HepG2 (cell line): ENCODE results near the gene WDR5B. TPM values are rescaled to one million over a fixed set of nuclear protein-coding genes. Genes with fewer than 3 reads are reported as not detected.

Source experiments
- ATAD3A ChIP-seq: sonication (generic); formaldehyde crosslinking; IDR thresholded peaks from 2 replicates; pipeline ENCODE4 v1.4.0; 2020; ENCODE audit warnings: missing genetic modification reagents
- CSRNP2 ChIP-seq: sonication (generic); formaldehyde crosslinking; conservative IDR thresholded peaks from 2 replicates; pipeline ENCODE4 v1.8.0; 2022; ENCODE audit warnings: low read depth, missing genetic modification reagents
- HDAC6 ChIP-seq: fragments of 200-600 bp; sonication (generic); IDR thresholded peaks from 2 replicates; pipeline ENCODE4 v1.7.0; 2017; ENCODE audit warnings: mild to moderate bottlenecking, antibody characterized with exemption, low read length, low read depth
- MED1 ChIP-seq: sonication (generic); formaldehyde crosslinking; IDR thresholded peaks from 2 replicates; pipeline ENCODE4 v1.4.0; 2020; ENCODE audit warnings: missing genetic modification reagents
- MEIS1 ChIP-seq: sonication (generic); formaldehyde crosslinking; IDR thresholded peaks from 2 replicates; pipeline ENCODE4 v1.9.0; 2021; ENCODE audit warnings: mild to moderate bottlenecking, missing genetic modification reagents, moderate library complexity, borderline replicate concordance
- MIXL1 ChIP-seq: IDR thresholded peaks from 2 replicates; pipeline ENCODE4 v1.6.1; 2016
- SNAI1 ChIP-seq: sonication (generic); formaldehyde crosslinking; IDR thresholded peaks from 2 replicates; pipeline ENCODE4 v1.5.0; 2020; ENCODE audit warnings: mild to moderate bottlenecking, missing genetic modification reagents, borderline replicate concordance
- TBX2 ChIP-seq: sonication (generic); formaldehyde crosslinking; IDR thresholded peaks from 2 replicates; pipeline ENCODE4 v1.5.0; 2020; ENCODE audit warnings: missing genetic modification reagents, mild to moderate bottlenecking, borderline replicate concordance
- TRIM24 ChIP-seq: sonication (generic); formaldehyde crosslinking; IDR thresholded peaks from 2 replicates; pipeline ENCODE4 v1.8.0; 2022; ENCODE audit warnings: mild to moderate bottlenecking, missing genetic modification reagents
- USF2 ChIP-seq, 2 experiments: sonication (generic) in 1 of 2; formaldehyde crosslinking in 1 of 2; IDR thresholded peaks; 2 replicates each; pipeline versions ENCODE4 v1.5.1 to v1.6.1; 2011 to 2020; ENCODE audit warnings: borderline replicate concordance in 1 of 2, low read depth in 1 of 2, low read length in 1 of 2, mild to moderate bottlenecking in 1 of 2, missing genetic modification reagents in 1 of 2, moderate library complexity in 1 of 2
- ZNF251 ChIP-seq: sonication (generic); formaldehyde crosslinking; IDR thresholded peaks from 2 replicates; pipeline ENCODE4 v1.9.0; 2021; ENCODE audit warnings: mild to moderate bottlenecking, missing genetic modification reagents
- ZNF296 ChIP-seq: sonication (generic); formaldehyde crosslinking; conservative IDR thresholded peaks from 2 replicates; pipeline ENCODE4 v1.5.0; 2020; ENCODE audit warnings: mild to moderate bottlenecking, missing genetic modification reagents
- ZNF572 ChIP-seq: sonication (generic); formaldehyde crosslinking; IDR thresholded peaks from 2 replicates; pipeline ENCODE4 v1.5.1; 2020; ENCODE audit warnings: mild to moderate bottlenecking, missing genetic modification reagents
- ZNF589 ChIP-seq: sonication (generic); formaldehyde crosslinking; conservative IDR thresholded peaks from 2 replicates; pipeline ENCODE4 v1.8.0; 2022; ENCODE audit warnings: mild to moderate bottlenecking, moderate library complexity, missing genetic modification reagents
- ZNF614 ChIP-seq: IDR thresholded peaks from 2 replicates; pipeline ENCODE4 v1.6.1; 2018; ENCODE audit warnings: missing biosample characterization, missing genetic modification reagents, inconsistent platforms, borderline replicate concordance
- ZNF670 ChIP-seq: sonication (generic); formaldehyde crosslinking; IDR thresholded peaks from 2 replicates; pipeline ENCODE4 v1.8.0; 2022; ENCODE audit warnings: mild to moderate bottlenecking, missing genetic modification reagents, borderline replicate concordance
- ZNF713 ChIP-seq: sonication (generic); formaldehyde crosslinking; IDR thresholded peaks from 2 replicates; pipeline ENCODE4 v1.4.0; 2020; ENCODE audit warnings: mild to moderate bottlenecking, missing genetic modification reagents
- polyA plus RNA-seq, 8 experiments: library from polyadenylated mRNA; depleted of rRNA in 3 of 8; stranded (reverse) in 7 of 8; unstranded in 1 of 8; fragments of >200 nt; fragmentation: Illumina TruSeq in 4 of 8; extraction: Trizol in 4 of 8; gene quantifications; 2 replicates each; pipeline versions ENCODE4 v1.2.1 to v1.2.3, GENCODE V29; 2011 to 2016; ENCODE audit warnings: low read depth in 4 of 8, missing spikeins in 1 of 8, mixed read lengths in 1 of 8; ENCODE audit not compliant: insufficient read depth in 1 of 8
- total RNA-seq, 5 experiments: library from RNA; depleted of rRNA; stranded (reverse); fragments of >200 nt; fragmentation: Illumina TruSeq; extraction: Trizol; gene quantifications; 2 replicates each; pipeline ENCODE4 v1.2.3, GENCODE V29; 2016; ENCODE audit warnings: low read depth in 1 of 5
- TF ChIP-seq, protein P1 (sequence below), 2 experiments: sonication (generic) in 1 of 2; formaldehyde crosslinking in 1 of 2; IDR thresholded peaks; 2 replicates each; pipeline versions ENCODE4 v1.6.1 to v1.9.0; 2014 to 2022; ENCODE audit warnings: antibody characterized with exemption in 1 of 2, borderline replicate concordance in 1 of 2, inconsistent platforms in 1 of 2, low read depth in 1 of 2, missing genetic modification reagents in 1 of 2

The WDR5B gene
- total and polyA plus RNA-seq, 2 of the 13 experiments (the other 11 are each of a cell fraction or from before 2014, with no cell fraction given), result 2.5 to 3.6 TPM

DNA sequence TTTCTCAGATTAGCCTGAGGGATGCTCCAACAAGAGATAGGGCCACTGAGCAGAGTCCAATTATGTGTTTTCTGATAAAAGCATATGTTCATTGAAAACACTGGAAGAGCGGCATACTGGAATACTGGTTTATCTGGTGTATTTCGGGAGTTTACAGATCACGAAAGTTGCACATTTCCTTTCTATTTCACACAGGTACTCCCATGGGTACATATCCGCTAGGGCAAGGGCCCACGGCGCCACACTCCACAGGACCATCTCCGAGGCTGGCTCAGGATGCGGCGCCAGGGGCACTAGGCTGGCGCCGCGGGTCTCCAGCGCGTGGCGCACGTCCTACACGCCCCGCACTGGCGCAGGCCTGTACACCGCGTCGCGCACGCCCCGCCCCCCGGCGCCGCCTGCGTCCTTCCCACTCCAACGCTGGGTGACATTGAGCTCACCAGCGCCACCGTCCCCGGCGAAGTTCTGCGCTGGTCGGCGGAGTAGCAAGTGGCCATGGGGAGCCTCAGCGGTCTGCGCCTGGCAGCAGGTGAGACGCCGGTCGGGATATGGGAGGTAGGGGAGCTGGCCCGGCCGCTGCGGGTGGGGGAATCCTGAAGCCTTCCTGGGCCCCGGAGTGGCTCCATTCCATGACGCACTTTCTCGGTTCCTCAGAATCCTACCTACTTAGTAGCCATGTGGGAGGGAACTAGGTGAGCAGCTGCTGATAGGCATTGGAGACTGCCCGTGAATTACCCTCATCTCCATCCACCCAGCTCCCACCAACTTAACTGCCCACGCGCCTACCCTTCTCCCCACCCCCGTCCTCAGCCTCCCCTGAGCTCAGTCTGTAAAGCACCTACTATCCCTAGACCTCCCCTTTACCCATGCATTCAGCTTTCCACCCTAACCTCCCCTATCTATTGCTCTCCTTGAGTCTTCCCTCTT lies 31.8 kb downstream of the WDR5B start, which contains the start of gene FAM162A (continued):
- TF ChIP-seq USF2 (IDR thresholded peaks at IDR 0.05; ENCODE audit: low read depth, low read length) (no peak), USF2 (CRISPR knock-in tag; IDR thresholded peaks at IDR 0.05; ENCODE audit: borderline replicate concordance) (no peak), HDAC6 (no peak), ZNF713 (no peak), ZNF296 (CRISPR knock-in tag) (no peak), ZNF572 (CRISPR knock-in tag) (no peak), ZNF614 (CRISPR knock-in tag) (peak; percentile 94; the same call in 1 of the 2 replicates), TRIM24 (no peak), ZNF251 (CRISPR knock-in tag) (no peak), MED1 (CRISPR knock-in tag) (peak; percentile 92), MEIS1 (CRISPR knock-in tag) (peak; percentile 91), CSRNP2 (CRISPR knock-in tag) (no peak), ZNF670 (CRISPR knock-in tag) (peak; percentile 27; the same call in 1 of the 2 replicates), SNAI1 (CRISPR knock-in tag) (no peak), ZNF589 (CRISPR knock-in tag) (peak; percentile 89; the same call in 1 of the 2 replicates), ATAD3A (CRISPR knock-in tag) (no peak), MIXL1 (CRISPR knock-in tag) (peak; percentile 92), TBX2 (CRISPR knock-in tag) (peak; percentile 89)
- TF ChIP-seq, protein P1, sequence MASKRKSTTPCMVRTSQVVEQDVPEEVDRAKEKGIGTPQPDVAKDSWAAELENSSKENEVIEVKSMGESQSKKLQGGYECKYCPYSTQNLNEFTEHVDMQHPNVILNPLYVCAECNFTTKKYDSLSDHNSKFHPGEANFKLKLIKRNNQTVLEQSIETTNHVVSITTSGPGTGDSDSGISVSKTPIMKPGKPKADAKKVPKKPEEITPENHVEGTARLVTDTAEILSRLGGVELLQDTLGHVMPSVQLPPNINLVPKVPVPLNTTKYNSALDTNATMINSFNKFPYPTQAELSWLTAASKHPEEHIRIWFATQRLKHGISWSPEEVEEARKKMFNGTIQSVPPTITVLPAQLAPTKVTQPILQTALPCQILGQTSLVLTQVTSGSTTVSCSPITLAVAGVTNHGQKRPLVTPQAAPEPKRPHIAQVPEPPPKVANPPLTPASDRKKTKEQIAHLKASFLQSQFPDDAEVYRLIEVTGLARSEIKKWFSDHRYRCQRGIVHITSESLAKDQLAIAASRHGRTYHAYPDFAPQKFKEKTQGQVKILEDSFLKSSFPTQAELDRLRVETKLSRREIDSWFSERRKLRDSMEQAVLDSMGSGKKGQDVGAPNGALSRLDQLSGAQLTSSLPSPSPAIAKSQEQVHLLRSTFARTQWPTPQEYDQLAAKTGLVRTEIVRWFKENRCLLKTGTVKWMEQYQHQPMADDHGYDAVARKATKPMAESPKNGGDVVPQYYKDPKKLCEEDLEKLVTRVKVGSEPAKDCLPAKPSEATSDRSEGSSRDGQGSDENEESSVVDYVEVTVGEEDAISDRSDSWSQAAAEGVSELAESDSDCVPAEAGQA (IDR thresholded peaks at IDR 0.05; ENCODE audit: low read depth), result peak; percentile 58; the same call in 1 of the 2 replicates
- TF ChIP-seq, protein P1 (CRISPR knock-in tag; IDR thresholded peaks at IDR 0.05; ENCODE audit: borderline replicate concordance), result no peak
